ENCODE measurements around the gene CPED1.
"Not testable (repeated sequence)": the region's sequence is repeated elsewhere in the genome, so short reads cannot be mapped to it uniquely, and the experiment has no call there.

Gene CPED1

GRCh38 chr7:121062671-121063279 is 74.3 kb downstream of the CPED1 start:
- DNase-seq = no peak

GRCh38 chr7:121067717-121068116 is 79.2 kb downstream of the CPED1 start:
- not testable (repeated sequence) for DNase-seq

GRCh38 chr7:121069346-121070100 is 81.0 kb downstream of the CPED1 start:
- DNase-seq = no peak

DNA sequence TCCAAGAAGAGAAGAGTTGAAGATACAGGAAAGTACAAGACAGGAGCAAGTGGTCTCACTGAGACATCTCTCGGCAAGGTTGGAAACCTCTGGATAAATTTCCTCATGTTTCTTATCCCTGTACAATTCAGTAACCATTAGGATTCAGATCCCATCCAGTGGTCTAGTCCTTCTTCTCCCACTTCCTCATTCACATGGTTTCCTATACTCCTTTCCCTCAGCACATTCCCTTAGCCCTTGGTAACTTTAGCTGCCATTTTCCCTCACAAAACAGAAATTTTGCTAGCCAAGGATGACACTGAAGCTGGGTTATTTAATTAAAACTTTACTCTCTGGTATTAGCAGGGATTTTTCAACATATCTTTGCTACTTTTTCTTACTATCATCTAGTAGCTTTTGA is 82.6 kb downstream of the CPED1 start:
- no peak for DNase-seq

DNA sequence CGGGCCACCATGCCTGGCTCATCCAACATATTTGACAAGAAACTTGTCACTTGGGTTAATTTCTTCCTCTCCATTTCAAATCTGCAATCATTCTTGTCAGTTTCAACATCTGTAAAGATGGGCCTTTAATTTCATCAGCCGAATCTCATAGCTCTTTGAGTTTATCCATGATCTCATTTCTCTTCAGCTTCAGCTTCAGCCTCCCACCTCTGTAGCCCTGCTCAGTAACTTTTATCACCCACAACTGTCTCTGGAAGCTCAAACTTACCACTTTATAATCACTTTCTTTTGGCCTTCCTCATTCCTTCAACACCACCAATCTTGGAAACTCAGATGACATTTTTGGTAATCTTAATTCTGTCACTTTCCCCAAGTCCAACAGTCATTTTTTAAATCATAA is 83.2 kb downstream of the CPED1 start:
- DNase-seq = no peak

DNA sequence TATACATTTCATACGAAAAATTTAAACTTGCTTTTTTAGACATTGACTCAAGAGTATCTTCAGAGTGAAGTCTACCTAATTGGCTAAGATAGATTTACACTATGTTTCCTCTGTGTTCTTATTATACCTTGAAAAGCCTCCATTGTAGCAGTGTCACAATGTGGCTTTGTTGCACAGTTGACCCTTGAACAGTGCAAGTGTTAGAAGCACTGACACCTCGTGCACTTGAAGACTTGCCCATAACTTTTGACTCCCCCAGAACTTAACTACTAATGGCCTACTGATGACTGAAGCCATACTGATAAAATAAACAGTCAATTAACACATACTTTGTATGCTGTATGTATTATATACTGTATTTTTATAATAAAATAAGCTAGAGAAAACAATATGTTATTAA is 84.3 kb downstream of the CPED1 start:
- DNase-seq = no peak

DNA sequence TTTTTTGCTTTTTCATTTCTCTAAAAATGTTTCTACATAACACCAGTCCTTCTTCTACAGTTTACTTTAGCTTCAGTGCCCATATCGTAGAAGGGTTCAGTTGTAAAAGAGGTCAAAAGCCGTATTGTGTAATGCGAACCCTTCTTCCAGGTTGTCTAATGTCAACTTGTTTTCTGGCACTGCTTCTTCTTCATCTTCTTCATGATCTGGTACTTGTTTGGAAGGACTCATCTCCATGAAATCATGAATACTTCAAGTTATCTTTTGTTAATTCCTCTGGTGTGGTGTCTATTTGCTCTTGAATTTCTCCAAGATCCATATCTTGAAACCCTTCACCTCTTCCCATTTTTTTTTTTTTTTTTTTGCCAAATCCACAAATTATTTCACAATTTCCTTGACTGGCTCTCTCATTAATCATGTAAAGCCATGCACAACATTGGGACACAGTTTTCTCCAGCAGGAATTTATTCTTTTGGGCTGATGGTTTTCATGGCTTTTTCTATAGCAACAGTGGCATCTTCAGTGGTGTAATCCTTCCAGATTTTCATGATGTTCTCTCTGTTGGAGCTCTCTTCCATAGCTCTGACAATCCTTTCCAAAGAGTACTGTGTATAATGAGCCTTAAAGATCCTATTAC is 85.1 kb downstream of the CPED1 start:
- DNase-seq = no peak

DNA sequence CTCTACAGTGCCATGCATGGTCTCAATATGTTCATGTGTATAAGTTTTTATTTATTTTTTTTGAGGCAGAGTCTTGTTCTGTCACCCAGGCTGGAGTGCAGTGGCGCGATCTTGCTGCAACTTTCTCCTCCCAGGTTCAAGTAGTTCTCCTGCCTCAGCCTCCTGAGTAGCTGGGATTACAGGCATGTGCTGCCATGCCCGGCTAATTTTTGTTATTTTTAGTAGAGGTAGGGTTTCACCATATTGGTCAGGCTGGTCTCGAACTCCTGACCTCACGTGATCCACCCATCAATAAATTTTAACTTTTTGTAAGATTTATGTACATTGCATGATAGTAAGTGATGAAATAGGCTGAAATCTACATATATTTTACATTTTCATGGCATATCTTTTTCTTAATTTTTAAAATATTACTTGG is 86.9 kb downstream of the CPED1 start:
- DNase-seq = not testable (repeated sequence)

DNA sequence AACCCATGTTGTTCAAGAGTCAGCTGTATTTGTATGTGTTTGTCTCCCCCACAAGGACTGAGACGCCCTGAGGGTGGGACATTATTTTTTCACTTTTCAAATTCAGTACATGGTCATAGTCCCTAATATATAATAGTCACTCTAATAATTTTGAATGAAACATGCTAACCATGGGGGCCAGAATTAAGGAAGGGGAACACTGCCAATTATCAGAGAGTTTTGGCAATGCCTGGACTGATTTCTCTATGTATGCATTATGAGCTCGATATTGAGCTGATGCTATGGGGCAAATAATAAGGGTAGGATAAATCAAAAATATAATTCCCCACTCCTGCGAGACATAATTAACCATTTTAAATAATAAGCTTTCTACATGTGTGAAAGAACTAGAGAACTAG is 87.4 kb downstream of the CPED1 start:
- DNase-seq = no peak

DNA sequence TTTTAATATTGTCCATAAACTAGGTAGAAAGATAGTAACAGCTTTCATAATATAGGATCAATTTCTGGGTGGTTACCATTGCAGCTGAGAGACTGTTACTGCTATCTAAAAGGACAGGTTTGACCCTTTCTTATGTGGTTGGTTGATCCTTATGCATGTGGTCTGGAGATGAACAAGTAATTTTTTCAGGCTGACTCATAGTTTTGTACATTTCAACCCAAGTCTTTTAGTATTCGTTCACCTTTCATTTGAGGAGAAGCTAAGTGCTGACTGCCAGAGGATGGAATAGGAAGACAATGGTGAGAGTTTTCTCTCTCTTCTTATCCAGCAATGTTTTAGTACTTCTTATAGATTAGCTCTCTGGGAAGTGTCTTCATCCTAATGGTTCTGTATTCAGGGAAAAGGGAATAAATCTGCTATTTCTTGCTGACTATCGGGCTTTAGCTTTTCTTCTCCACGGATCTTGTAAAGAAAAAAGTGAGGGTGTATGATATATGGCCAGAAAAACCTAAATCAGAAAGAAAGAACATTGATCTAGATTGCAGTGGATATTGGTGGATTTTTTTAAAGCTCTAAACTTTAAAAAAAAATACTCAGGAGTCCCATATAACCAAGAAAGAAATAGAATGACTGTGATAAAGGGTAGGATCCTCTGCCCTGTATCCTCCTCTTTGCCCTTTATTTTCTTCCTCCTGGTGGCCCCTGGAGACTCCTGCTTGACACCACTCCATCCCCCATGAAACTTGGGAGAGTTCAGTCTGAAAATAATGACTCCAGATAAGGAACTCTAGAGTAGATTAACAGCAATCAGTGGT is 88.0 kb downstream of the CPED1 start:
- no peak for DNase-seq

DNA sequence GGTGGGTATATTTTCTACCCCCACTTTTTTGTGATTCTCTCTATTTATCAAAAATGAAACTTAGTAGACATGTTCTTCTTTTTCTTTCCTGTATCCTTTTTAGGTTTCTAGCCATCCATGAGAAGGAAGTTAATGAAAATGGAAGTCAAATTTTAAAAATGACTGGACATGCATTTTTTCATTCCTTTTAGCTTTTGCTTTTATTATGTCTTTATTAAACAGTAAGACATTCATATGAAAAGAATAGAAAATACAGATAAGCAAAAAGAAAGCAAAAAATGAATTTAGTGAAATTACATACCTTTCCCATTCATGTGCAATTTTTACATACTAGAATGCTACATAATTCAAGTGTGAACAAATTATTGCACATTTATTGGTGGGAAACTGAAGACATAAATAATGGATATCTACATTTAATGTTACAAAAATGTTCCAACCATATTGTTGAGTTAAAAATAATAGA is 88.7 kb downstream of the CPED1 start:
- DNase-seq = no peak

- no peak for DNase-seq
Measured at GRCh38 chr7:121078701-121079227, 90.3 kb downstream of the CPED1 start.

- DNase-seq = no peak
Measured at GRCh38 chr7:121079425-121080169, 91.1 kb downstream of the CPED1 start.

DNA sequence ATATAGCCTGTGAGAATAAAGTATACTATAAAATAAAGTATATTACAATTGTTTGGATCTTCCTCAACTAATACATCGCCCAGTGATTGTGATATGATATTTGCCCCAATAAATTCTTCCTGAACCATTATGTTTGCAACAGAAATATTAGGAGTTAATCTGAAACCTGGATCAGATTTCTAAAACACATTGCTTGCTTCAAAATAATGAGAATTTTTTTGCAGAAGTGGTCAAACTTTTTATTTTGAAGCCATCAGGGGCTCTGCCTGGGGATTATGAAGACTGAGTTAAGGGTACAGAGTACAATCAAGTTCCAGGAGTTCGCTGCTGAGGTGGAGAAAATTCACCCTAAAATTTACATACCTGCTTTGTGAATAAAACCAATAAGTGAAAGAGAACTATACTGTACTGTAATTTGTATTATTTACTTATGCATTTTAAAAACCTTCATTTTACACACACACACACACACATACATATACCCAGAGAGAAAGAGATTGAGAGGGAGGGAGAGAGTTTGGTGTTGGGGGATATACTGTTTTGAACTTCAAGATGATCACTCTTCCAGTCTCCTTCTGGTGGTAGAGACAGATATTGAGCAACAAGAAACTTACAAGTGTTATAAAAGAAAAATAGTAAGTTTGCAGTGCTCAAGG is 91.9 kb downstream of the CPED1 start:
- DNase-seq = no peak

- no peak for DNase-seq
Measured at GRCh38 chr7:121080913-121081326, 92.4 kb downstream of the CPED1 start.

DNA sequence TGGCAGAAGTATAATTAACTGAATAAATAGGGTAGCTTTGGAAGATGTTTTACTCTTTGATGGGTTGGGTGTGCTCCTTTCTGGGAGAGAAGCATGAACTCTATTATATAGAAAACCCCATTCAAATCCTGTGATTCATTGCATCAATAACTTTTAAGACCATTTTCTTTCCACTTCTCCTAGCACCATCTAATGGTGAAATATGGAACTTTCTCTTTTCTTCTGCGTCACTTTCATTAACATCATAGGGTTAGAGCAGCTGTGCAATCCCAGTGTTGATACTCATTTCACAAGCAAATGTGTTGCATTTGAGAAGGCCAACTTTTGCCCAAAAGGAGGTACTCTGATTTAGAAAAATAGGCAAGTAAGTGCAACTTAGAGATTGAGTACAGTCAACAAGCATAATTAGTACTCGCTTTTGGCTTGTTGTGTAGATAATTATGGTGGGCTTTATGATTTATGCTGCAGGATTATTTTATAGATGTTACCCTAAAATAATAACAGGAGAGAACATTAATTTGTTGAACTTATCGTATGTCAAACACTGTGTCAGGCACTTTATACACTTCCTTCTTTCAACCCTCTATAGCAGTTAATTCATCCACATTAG is 92.9 kb downstream of the CPED1 start:
- no peak for DNase-seq

DNA sequence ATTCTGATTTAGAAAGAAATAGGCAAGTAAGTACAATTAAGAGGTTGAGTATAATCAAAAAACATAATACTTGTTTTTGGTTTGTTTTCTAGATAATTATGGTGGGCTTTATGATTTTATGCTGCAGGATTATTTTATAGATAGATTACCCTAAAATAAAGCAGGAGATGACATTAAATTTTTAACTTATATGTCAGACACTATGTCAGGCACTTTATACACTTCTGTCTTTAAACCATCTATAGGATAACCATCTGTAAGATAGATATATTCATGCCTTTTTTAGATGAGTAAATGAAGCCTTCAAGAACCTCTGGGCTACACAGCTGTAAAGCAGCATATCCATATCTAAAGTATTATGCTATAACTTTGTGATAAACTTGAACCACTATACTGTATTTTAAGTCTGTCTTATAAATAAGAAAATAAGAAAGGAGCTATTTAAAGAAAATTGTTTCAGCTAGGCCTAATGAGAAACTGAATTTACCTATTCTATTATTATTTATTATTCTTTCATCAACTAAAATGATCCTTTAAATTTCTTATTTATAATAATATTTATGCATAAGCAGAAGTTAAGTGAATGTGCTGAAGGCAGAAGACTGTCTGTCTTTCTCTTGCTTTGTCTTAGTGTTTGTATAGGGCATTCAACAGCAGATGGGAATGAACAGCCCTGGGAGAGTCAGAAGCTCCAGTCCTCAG is 94.0 kb downstream of the CPED1 start:
- no peak for DNase-seq

DNA sequence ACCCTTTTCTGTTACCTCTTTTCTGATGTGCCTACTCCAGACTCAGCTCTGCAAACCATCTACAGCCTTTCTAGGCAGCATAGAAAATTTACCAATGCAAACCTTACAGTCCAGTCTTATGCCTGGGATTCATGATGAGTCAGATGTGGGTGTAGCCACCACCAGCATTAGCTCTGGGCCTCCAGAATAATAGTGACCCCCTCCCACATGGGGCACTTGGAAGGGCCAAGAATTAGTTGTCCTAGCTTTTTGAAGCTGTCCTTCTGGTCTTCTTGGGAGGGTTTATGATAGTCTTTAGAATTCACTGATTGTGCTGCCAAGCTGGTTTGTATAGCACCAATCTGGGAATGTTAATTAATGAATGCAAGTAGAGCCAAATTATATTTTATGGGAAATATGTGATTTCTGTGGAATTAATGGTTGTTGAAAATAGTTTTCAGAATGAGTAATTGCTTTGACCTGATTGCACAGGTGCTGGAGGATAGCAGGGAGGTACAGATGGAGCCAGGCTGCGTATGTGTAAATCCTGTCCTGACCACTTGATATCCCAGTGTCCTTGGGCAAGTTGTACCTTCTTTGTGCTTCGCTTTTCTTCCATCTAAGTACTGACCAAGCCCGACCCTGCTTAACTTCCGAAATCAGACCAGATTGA is 94.8 kb downstream of the CPED1 start:
- DNase-seq = no peak

Data from nucleus accumbens (tissue), 56 donors.